HG03520 (cell line): ENCODE measurements around the gene RETSAT.
"Not testable (repeated sequence)": the region's sequence is repeated elsewhere in the genome, so short reads cannot be mapped to it uniquely, and the experiment has no call there.

Source experiments
- ATAC-seq: cut with Tn5 transposase; IDR thresholded peaks from one replicate; pipeline ENCODE4 v1.9.1; 2021; ENCODE audit warnings: mild to moderate bottlenecking, moderate library complexity; ENCODE audit not compliant: unreplicated experiment

Gene RETSAT

DNA sequence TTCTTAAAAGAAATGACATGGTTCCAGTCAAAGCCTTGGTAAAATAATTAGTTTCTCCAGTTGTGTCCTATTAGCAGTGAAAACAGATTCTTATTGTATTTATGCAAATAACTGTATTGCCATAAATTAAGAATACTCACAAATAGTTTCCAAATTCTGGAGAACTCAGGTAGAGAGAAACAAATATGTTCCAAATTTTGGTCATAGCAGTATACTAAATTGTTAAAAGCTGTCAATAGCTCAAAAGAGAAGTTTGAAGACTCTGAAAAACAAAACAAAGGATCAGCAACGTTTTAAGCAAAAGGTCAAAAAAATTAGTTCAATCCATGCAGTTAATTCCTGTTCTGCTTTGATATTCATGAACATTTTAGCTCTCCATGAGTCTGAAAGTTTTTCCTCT lies 25.7 kb upstream of the RETSAT start:
- ATAC-seq: no peak

DNA sequence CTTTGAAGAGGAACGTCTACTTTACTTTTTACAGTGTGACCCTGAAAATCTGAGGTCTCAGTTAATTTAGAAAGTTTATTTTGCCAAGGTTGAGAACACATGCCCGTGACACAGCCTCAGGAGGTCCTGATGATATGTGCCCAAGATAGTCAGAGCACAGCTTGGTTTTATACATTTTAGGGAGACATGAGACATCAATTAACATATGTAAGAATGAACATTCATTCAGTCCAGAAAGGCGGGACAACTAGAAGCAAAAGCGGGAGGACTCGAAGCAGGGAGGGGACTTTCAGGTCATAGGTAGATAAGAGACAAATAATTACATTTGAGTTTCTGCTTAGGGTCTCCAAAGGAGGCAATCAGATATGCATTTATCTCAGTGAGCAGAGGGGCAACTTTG lies 23.9 kb upstream of the RETSAT start:
- no peak for ATAC-seq

DNA sequence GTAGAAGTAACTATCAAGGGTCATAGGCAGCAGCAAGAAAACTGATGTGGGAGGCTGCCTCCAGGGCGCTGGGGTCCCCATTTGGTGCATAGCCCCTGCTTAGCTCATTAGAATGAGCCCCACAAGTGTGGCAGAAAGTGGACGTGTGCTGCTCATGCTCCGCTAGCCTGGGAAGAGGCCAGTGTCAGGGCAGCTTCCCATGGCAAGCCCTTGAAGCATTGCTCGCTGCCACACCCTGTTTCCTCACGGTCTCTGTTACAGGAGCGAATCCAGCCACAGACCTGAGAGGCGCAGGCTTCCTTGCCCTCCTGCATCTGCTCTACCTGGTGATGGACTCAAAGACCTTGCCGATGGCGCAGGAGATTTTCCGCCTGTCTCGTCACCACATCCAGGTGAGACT lies 22.8 kb upstream of the RETSAT start:
- no peak for ATAC-seq

- no peak for ATAC-seq
These were observed 22.1 kb upstream of the RETSAT start for GRCh38 chr2:85376291-85377065.

- no peak for ATAC-seq
These were observed 16.7 kb upstream of the RETSAT start for GRCh38 chr2:85371045-85371444.

- ATAC-seq: no peak
These were observed 15.2 kb upstream of the RETSAT start for GRCh38 chr2:85369500-85369899.

GRCh38 chr2:85368921-85369320 lies 14.6 kb upstream of the RETSAT start:
- no peak for ATAC-seq

DNA sequence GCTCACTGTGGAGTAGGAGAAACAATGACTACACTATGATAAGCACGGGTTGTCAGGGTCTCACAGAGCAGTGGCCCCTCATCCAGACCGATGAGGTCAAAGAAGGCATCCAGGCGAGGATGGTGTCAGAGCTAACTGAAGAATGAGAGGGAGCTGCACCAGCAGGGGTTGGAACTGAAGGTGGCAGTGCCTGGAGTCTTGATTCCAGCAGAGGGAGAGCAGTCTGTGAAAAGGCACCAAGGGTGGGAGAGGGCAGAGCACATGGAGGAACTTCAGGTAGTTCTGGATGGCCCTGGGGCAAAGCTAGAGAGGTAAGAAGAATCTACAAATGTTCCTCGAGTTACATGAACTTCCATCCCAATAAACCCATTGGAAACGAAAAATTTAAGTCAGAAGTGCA lies 12.9 kb upstream of the RETSAT start:
- ATAC-seq: no peak

- not testable (repeated sequence) for ATAC-seq
These were observed 8.5 kb upstream of the RETSAT start for GRCh38 chr2:85362653-85363387.

DNA sequence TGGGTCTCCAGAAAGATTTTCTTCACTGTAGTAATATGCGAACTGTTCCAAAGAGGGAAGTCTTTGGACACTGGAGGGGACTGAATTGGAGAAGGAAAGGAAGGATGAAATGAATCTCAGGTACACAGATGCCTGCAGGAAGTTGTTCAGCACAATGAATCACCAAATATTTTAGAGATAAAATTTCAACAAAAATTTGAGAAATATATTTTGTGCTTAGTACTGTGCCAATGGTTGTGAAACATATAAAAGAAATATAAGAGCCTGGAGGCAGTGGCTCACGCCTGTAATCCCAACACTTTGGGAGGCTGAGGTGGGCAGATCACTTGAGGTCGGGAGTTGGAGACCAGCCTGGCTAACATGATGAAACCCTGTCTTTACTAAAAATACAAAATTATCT lies 3.4 kb upstream of the RETSAT start:
- ATAC-seq: no peak

- ATAC-seq: no peak
These were observed 1.9 kb upstream of the RETSAT start for GRCh38 chr2:85356186-85356585.

DNA sequence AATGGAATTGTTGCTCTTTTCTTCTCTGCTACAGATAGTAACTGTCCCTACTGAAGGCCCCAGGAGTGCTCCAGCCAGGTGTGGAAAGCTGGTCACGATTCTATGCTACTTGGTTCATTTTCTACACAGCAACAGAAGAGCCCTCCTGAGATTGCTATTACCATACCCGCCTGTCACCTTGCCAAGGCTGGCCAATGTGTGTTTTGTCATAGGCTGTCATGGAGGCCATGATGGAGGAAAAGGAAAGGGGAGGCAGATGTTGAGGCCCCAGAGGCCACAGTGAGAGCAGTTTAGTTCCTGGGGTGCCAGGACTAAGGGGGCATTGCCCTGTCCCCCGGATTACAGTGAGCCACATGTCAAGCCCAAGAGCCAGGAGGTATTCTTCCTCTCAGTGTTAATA lies 1.2 kb upstream of the RETSAT start:
- no peak for ATAC-seq

- ATAC-seq: no peak
These were observed 714 bp upstream of the RETSAT start for GRCh38 chr2:85355073-85355410.

- no peak for ATAC-seq
These were observed 447 bp downstream of the RETSAT start for GRCh38 chr2:85353876-85354285.

- ATAC-seq: no peak
These were observed 6.7 kb downstream of the RETSAT start for GRCh38 chr2:85347599-85347998.

DNA sequence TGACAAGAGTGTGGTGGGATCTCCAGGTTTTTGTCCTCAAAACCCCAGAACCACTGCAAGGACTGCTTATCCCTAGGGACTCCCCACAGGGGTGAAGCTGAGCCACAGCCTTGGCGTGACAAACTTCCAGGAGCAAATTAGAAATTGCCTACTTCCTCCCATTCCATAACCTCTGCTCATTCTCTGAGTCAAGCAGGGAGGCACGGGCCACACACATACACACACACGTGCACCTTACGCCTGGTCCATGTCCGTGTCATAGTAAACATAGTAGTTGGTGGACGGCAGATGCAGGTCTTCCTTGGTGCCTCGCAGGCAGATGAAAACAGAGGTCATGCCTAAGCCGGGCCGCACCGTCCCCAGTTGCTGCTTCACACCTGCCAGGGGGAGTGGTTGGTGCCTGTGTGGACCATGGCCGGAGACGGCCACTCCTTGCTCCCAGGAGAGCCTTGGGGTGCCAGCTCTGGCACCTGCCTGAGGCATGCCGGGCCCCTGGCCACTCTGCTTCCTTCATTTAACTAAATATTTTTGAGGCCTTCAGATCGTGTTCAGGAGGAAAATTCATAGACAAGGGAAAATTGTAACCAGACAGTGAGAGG lies 9.9 kb downstream of the RETSAT start:
- no peak for ATAC-seq

DNA sequence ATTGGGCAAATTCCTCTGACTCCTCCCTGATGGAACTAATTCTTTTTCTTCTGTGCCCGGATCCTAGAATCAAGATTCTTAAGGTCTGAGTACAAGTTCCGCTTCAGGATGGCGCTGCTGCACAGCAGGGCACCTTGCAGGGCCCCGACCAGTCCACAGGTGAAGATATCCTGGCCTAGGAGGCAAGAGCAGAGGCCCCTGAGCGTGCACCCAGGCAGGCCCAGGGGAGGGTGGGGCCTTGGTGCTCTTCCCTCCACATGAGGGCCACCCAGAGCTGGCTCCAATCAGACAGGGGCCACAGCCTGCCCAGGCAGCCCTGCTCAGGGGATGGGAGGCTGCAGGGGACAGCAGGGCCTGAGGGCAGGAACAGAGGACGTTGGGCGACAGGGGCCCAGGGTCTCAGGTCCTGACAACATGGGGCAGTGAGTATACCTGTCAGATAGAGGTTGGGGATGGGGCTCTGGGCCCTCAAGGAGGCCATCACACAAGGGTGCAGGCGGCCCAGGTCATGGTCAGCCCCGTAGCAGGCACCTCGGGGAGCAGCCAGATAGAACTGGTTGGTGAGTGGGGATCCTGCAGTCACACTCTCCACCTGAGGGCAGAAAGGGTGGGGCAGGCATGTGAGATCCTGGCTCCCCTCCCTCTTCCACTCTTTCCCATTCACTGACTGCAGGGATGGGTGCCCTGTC lies 11.0 kb downstream of the RETSAT start:
- ATAC-seq: not testable (repeated sequence)

DNA sequence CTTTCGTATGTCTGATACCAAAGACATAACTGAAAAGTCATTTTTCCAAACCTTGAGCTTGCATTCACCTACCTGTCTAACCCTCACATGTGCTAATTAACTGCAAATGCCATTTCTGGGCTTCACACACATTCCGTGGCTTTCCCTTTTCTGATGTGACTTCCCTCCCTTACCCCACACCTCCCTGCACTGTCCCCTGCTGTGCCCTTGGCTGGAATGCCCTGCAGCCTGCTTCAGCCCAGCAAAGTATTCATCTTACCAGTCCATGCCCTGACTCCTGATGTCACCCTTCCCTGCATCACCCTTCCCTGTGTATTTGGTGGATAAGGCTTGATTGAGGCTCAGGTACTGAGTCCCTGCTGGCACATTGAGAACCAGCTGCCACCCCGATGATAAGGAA lies 12.2 kb downstream of the RETSAT start:
- ATAC-seq: no peak

DNA sequence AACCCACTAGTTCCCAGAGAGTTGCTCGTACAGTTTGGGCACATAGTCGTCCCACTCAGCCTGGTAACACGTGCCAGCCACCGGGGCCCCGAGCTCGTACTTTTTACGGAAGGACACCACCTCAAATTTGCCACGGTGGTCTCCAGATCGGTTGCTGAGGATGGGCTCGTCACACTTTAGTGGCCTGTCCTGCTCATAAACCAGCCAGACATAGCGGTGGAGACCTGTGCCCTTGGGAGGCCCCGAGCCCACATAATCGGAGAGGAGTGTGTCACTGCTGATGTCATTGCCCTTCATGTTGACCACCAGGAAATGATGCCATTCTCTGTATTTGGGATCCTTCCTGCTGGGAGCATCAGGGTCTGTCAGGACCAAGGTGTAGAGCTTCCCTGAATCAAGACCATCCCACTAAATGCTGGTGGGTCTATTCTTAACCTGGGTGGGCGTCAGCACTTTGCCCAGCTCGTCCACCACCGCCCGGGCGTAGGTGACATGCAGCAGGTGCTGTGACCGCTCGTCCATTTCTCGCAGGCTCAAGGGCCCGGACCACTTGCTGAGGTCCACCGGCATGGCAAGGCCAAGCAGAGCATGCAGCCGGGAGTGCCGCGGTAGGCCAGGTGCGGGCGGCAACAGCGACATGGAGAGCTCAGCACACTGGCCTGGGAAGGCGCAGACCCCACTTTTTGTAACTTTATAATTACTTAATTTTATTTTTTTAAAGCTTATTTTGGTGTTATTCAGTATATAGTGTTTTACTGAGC lies 12.9 kb downstream of the RETSAT start:
- ATAC-seq: no peak

DNA sequence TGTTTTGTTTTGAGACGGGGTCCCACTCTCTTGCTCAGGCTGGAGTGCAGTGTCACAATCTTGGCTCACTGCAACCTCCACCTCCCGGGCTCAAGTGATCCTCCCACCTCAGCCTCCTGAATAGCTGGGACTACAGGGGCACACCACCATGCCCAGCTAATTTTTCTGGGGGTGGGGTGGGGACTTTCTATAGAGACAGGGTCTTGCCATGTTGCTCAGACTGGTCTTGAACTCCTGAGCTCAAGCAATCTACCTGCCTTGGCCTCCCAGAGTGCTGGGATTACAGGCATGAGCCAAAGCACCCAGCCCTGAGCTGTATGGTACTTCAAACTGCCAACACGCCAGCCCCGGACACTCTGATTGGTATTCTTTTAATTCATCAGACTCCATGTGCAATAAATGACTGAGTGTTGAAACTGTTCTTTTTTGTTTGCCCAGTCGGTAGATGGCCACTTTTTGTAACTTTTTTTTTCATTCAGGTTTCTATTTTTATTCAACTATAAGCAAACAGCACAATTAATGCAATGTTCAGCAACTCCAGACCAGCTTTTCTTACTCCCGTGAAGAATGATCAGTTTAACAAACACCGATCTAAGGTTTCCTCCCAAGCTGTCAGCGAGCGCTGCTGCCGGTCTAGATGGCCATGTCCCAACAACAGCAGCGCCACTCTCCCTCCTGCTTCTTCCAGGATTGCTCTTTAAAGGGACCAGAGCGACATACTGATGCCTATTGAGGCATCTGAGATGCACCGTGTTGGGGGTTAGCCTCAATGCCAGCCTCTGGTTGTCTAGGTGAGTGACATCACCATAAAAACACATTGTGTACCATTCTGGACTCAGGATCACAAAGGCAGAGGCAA lies 14.1 kb downstream of the RETSAT start:
- ATAC-seq: no peak
